ENCODE data around the gene GJA3. TPM values are rescaled to one million over a fixed set of nuclear protein-coding genes. Genes with fewer than 3 reads are reported as not detected.

Gene GJA3
- total and polyA plus RNA-seq, 10 of the 15 experiments (the other 5 are each of a cell fraction or from before 2014, with no cell fraction given), result 0.03 to 0.11 (median 0.04) TPM; not detected in 5

DNA sequence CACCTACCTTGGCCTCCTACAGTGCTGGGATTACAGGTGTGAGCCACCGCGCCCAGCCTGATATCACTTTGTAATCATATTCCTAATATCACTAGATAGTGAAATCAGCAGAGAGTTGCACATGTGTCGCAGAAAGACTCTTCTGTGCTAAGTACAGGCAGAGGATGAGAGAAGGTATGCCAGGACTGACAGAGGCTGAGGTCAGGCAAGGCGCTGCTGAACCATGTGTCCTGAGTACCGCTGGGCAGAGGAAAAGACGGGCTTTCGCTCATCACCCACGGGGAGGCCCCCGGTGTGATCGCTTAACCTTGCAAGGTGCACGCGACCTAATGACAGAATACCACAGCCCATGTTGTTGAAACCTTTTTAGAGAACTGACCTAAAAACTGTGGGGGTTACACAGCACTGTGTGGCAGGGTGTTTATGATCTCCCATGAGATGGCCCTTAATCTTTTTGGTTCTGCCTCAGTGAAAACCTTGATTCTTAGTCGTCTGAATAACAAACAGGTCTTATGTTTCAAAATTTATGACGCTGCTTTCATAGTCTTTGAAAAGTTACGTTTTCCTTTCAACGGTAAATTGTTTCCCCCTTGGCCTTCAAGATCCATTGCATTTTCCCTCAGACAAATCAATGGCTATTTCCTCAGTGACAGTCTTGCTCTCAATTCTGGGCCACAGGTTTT, 12.2 kb downstream of the GJA3 start:
- Histone ChIP-seq H3K9me3 (replicated peaks; ENCODE audit: control insufficient read depth, insufficient read depth, low read length) (no peaks in the 10 kb centered on the region), H3K36me3 (ENCODE audit: control insufficient read depth in 2 of 2, insufficient read depth in 2 of 2, low read length in 1 of 2) (no peaks in the 10 kb centered on the region), H3K79me2 (ENCODE audit: control insufficient read depth, insufficient read depth, low read length) (no peaks in the 10 kb centered on the region), H3K4me2 (ENCODE audit: control insufficient read depth, insufficient read depth) (no peak overlapping the region), H2AFZ (ENCODE audit: control insufficient read depth, low read depth, low read length) (no peak overlapping the region), H3K4me1 (ENCODE audit: control insufficient read depth, insufficient read depth, low read length) (no peaks in the 10 kb centered on the region), H3K27ac (ENCODE audit: control insufficient read depth, insufficient read depth) (no peak overlapping the region), H3K27me3 (replicated peaks in 1 of 2; ENCODE audit: control insufficient read depth in 2 of 2, insufficient read depth in 2 of 2, low read length in 1 of 2) (peaks cover 0 to 3% of the 10 kb centered on the region in 2 experiments; a peak in 2 of 4 replicates), H3K9ac (ENCODE audit: control insufficient read depth, insufficient read depth, low read length) (no peak overlapping the region), H3K4me3 (no peak overlapping the region), H4K20me1 (ENCODE audit: control insufficient read depth, insufficient read depth) (no peaks in the 10 kb centered on the region)
- CTCF ChIA-PET, result no interaction called here
- peak in 1 of 2 experiments; percentile 69; a peak in 2 of 4 replicates for TF ChIP-seq BHLHE40 (IDR thresholded peaks at IDR 0.05; ENCODE audit: borderline replicate concordance in 1 of 2, low read depth in 2 of 2, low read length in 1 of 2)
- no peak for TF ChIP-seq ATF3 (IDR thresholded peaks at IDR 0.05; ENCODE audit: borderline replicate concordance, extremely low read depth, low read depth, low read length)
- TF ChIP-seq SPI1 (IDR thresholded peaks at IDR 0.05; ENCODE audit: borderline replicate concordance, insufficient read depth, low read depth, low read length), result peak; percentile 13; the same call in 1 of the 2 replicates
- TF ChIP-seq CBX5 (IDR thresholded peaks at IDR 0.05; ENCODE audit: low read depth), result no peak
- no peak for TF ChIP-seq TCF3 (IDR thresholded peaks at IDR 0.05; ENCODE audit: borderline replicate concordance, insufficient read depth, low read depth, low read length)
- ATAC-seq (peak; percentile 48), FAIRE-seq (no peak), DNase-seq (ENCODE audit: low read depth, low spot score) (no peak)
- intact Hi-C loops (cut with micrococcal nuclease; ENCODE audit: unreplicated experiment) (no loop called here), in situ Hi-C loops (cut with MboI) (no loop called here)
- SMC1A ChIA-PET (ENCODE audit: uncharacterized antibody, unreplicated experiment), result no interaction called here
- POLR2A ChIA-PET, result no interaction called here
- no TSS peak for BruUV-seq (replicated peaks)
- RAD21 ChIA-PET (ENCODE audit: unreplicated experiment), result no interaction called here
- 55% methylated on average over 16 of the region's 16 CpGs for WGBS (ENCODE audit: insufficient coverage, insufficient replicate concordance, low lambda C conversion rate, missing lambda C conversion rate)

GRCh38 chr13:20146381-20146780, 14.5 kb downstream of the GJA3 start:
- no peaks in the 10 kb centered on the region for H3K9me3 ChIP-seq (replicated peaks; ENCODE audit: control insufficient read depth, insufficient read depth, low read length)
- FAIRE-seq (no peak), DNase-seq (ENCODE audit: low read depth, low spot score) (no peak), ATAC-seq (no peak)
- no peaks in the 10 kb centered on the region for H3K4me1 ChIP-seq (ENCODE audit: control insufficient read depth, insufficient read depth, low read length)
- no peak overlapping the region for H3K9ac ChIP-seq (ENCODE audit: control insufficient read depth, insufficient read depth, low read length)
- CTCF ChIA-PET, result no interaction called here
- 5% methylated on average over 1 of the region's 1 CpG for WGBS (ENCODE audit: insufficient coverage, insufficient replicate concordance, low lambda C conversion rate, missing lambda C conversion rate)
- H3K4me3 ChIP-seq, result no peak overlapping the region
- H3K27ac ChIP-seq (ENCODE audit: control insufficient read depth, insufficient read depth), result no peak overlapping the region
- in situ Hi-C loops (cut with MboI), result no loop called here
- RAD21 ChIA-PET (ENCODE audit: unreplicated experiment), result no interaction called here
- no TSS peak for BruUV-seq (replicated peaks)
- H3K36me3 ChIP-seq (ENCODE audit: control insufficient read depth in 2 of 2, insufficient read depth in 2 of 2, low read length in 1 of 2), result no peaks in the 10 kb centered on the region
- no peak overlapping the region for H2AFZ ChIP-seq (ENCODE audit: control insufficient read depth, low read depth, low read length)
- POLR2A ChIA-PET, result no interaction called here
- H4K20me1 ChIP-seq (ENCODE audit: control insufficient read depth, insufficient read depth), result no peaks in the 10 kb centered on the region
- SMC1A ChIA-PET (ENCODE audit: uncharacterized antibody, unreplicated experiment), result interaction anchor here (1.3 kb wide), 1 partner anchor 39 kb away, joined by 4 read pairs; no protein-coding TSS in a partner anchor
- H3K27me3 ChIP-seq (replicated peaks in 1 of 2; ENCODE audit: control insufficient read depth in 2 of 2, insufficient read depth in 2 of 2, low read length in 1 of 2), result peaks cover 0 to 3% of the 10 kb centered on the region in 2 experiments; a peak in 2 of 4 replicates
- intact Hi-C loops (cut with micrococcal nuclease; ENCODE audit: unreplicated experiment), result no loop called here
- no peak overlapping the region for H3K4me2 ChIP-seq (ENCODE audit: control insufficient read depth, insufficient read depth)
- H3K79me2 ChIP-seq (ENCODE audit: control insufficient read depth, insufficient read depth, low read length), result no peaks in the 10 kb centered on the region
- TF ChIP-seq CBX3 (IDR thresholded peaks at IDR 0.05; ENCODE audit: borderline replicate concordance, low read depth) (no peak), ZNF592 (IDR thresholded peaks at IDR 0.05) (no peak)

All from GM12878 (cell line).